Brain microvascular endothelial cell (primary cell): ENCODE measurements around the gene CARMIL1.
"Not testable (repeated sequence)": the region's sequence is repeated elsewhere in the genome, so short reads cannot be mapped to it uniquely, and the experiment has no call there.

ENCODE experiments used
- DNase-seq: peaks from one replicate; pipeline ENCODE4 v3.0.0-alpha.2; 2020
- H3K27ac ChIP-seq: fragments of 250-450 bp; sonication (Bioruptor Pico); 2 replicates; pipeline ENCODE4 v1.5.1; 2020; ENCODE audit warnings: mild to moderate bottlenecking, moderate library complexity
- H3K27me3 ChIP-seq: fragments of 250-450 bp; sonication (Bioruptor Pico); replicated peaks from 2 replicates; pipeline ENCODE4 v1.5.1; 2020; ENCODE audit warnings: mild to moderate bottlenecking
- H3K36me3 ChIP-seq: fragments of 250-450 bp; sonication (Bioruptor Pico); replicated peaks from 2 replicates; pipeline ENCODE4 v1.5.1; 2020; ENCODE audit warnings: mild to moderate bottlenecking
- H3K4me3 ChIP-seq: 2 replicates; pipeline ENCODE4 v1.5.1; 2011; ENCODE audit warnings: low read depth, mild to moderate bottlenecking, control low read depth, low read length, moderate library complexity
- CTCF ChIP-seq: IDR thresholded peaks from 2 replicates; pipeline ENCODE4 v1.5.1; 2011; ENCODE audit warnings: low read depth, mild to moderate bottlenecking, moderate library complexity, low read length, control low read depth, inconsistent platforms; ENCODE audit errors: missing control alignments
- in situ Hi-C: cut with HindIII; loops from 2 replicates; pipeline ENCODE4 v1.10.0; 2017; ENCODE audit warnings: low sequenced_read_pairs, low pct_ligation_motif_present

Gene CARMIL1

DNA sequence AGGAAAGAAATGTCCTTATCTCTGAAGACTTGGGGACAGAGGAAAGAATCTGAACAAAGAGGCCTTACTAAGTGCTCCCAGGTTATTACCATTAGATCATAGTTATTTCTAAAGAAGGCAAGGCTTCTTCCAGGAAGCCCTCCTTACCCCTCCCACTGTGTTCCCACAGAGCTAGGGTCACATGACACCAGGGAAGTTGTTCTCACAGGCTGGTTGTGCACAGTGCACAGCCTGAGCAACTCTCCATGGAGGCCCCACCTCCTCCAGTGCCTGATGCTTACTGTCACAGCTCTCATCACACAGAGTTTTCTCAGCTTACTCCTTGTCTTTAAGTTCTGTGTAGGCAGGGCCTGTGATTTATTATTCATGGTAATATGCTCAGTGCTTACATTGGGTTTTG, 303.9 kb downstream of the CARMIL1 start:
- H3K27me3 ChIP-seq, result no peaks in the 10 kb centered on the region
- H3K4me3 ChIP-seq, result no peak overlapping the region
- H3K27ac ChIP-seq, result no peak overlapping the region
- no peak for TF ChIP-seq CTCF
- H3K36me3 ChIP-seq, result no peaks in the 10 kb centered on the region
- DNase-seq, result no peak
- in situ Hi-C loops, result no loop called here

GRCh38 chr6:25583906-25584305, 304.7 kb downstream of the CARMIL1 start:
- in situ Hi-C loops, result no loop called here
- no peaks in the 10 kb centered on the region for H3K36me3 ChIP-seq
- no peaks in the 10 kb centered on the region for H3K27me3 ChIP-seq
- H3K27ac ChIP-seq, result no peak overlapping the region
- no peak for DNase-seq
- no peak for TF ChIP-seq CTCF
- H3K4me3 ChIP-seq, result no peak overlapping the region

- DNase-seq, result no peak
- no peak for TF ChIP-seq CTCF
- Histone ChIP-seq H3K27me3 (no peaks in the 10 kb centered on the region), H3K36me3 (no peaks in the 10 kb centered on the region), H3K27ac (no peak overlapping the region), H3K4me3 (no peak overlapping the region)
- in situ Hi-C loops, result no loop called here
Measured at GRCh38 chr6:25585225-25585624, 306.1 kb downstream of the CARMIL1 start.

GRCh38 chr6:25586119-25586518, 306.9 kb downstream of the CARMIL1 start:
- in situ Hi-C loops, H3K27me3 ChIP-seq, H3K4me3 ChIP-seq, H3K27ac ChIP-seq, H3K36me3 ChIP-seq, DNase-seq: not testable (repeated sequence)

- Histone ChIP-seq H3K4me3 (no peak overlapping the region), H3K36me3 (no peaks in the 10 kb centered on the region), H3K27me3 (no peaks in the 10 kb centered on the region), H3K27ac (no peak overlapping the region)
- no peak for TF ChIP-seq CTCF
- in situ Hi-C loops, result no loop called here
- no peak for DNase-seq
Measured at GRCh38 chr6:25586927-25587326, 307.8 kb downstream of the CARMIL1 start.

GRCh38 chr6:25590986-25591385, 311.8 kb downstream of the CARMIL1 start:
- Histone ChIP-seq H3K36me3 (no peaks in the 10 kb centered on the region), H3K27me3 (no peaks in the 10 kb centered on the region), H3K4me3 (no peak overlapping the region), H3K27ac (no peak overlapping the region)
- in situ Hi-C loops, result no loop called here
- TF ChIP-seq CTCF, result no peak
- no peak for DNase-seq
